Prostate gland (tissue), 2 donors: Measurements from ENCODE around the gene XCL2. TPM values are rescaled to one million over a fixed set of nuclear protein-coding genes. Genes with fewer than 3 reads are reported as not detected.

ENCODE experiments used
- DNase-seq: peaks from one replicate; pipeline ENCODE4 v3.0.0-alpha.2; 2019; ENCODE audit warnings: low spot score
- H3K27ac ChIP-seq, 2 donors: fragments of 200-600 bp; sonication (generic); 2 replicates each; pipeline ENCODE4 v1.5.1; 2017 to 2019
- H3K27me3 ChIP-seq: fragments of 200-600 bp; sonication (generic); replicated peaks from 2 replicates; pipeline ENCODE4 v1.5.1; 2019; ENCODE audit not compliant: insufficient read depth
- H3K36me3 ChIP-seq, 2 donors: fragments of 200-600 bp; sonication (generic); 1 replicate in 1 of 2; 2 replicates in 1 of 2; pipeline versions ENCODE4 v1.5.1 to v1.8.1; 2017 to 2019
- H3K4me1 ChIP-seq: fragments of 200-600 bp; sonication (generic); replicated peaks from 2 replicates; pipeline ENCODE4 v1.5.1; 2019
- H3K4me3 ChIP-seq, 2 donors: fragments of 200-600 bp; sonication (generic); 2 replicates each; pipeline ENCODE4 v1.5.1; 2017 to 2019
- H3K9me3 ChIP-seq: fragments of 200-600 bp; sonication (generic); 2 replicates; pipeline ENCODE4 v1.5.1; 2017
- POLR2A ChIP-seq: fragments of 450-650 bp; IDR thresholded peaks from one replicate; pipeline ENCODE4 v1.6.1; 2016; ENCODE audit warnings: antibody characterized with exemption, mild to moderate bottlenecking
- POLR2AphosphoS5 ChIP-seq: sonication (generic); formaldehyde crosslinking; IDR thresholded peaks from one replicate; pipeline ENCODE4 v1.6.1; 2017; ENCODE audit warnings: antibody characterized with exemption
- WGBS: methylation state at CpG from one replicate; pipeline ENCODE4 v1.1.5; 2018; 5-methylcytosine and 5-hydroxymethylcytosine counted together
- intact Hi-C: fragments of 100-400 bp; cut with DNase I; formaldehyde crosslinking; loops from one replicate; pipeline ENCODE4 v1.14.2; 2022
- total RNA-seq, 2 donors: library from RNA; depleted of rRNA; stranded (reverse); fragments of >200 nt; gene quantifications; one replicate each; pipeline ENCODE4 v1.1.0, GENCODE V29; 2016
- TF ChIP-seq, protein P1 (sequence below), 4 experiments: fragments of 200-600 bp in 2 of 4; fragments of 450-650 bp in 2 of 4; sonication (generic) in 2 of 4; IDR thresholded peaks; 1 replicate in 3 of 4; 2 replicates in 1 of 4; pipeline ENCODE4 v1.5.1; 2016 to 2019; ENCODE audit warnings: antibody characterized with exemption in 4 of 4, mild to moderate bottlenecking in 2 of 4, moderate library complexity in 2 of 4

XCL2 gene
- total RNA-seq, 2 donors from 2014 or later = not detected

GRCh38 chr1:168518201-168518689 lies 25.6 kb downstream of the XCL2 start:
- TF ChIP-seq POLR2AphosphoS5 (no peak), POLR2A (no peak)
- TF ChIP-seq, protein P1, sequence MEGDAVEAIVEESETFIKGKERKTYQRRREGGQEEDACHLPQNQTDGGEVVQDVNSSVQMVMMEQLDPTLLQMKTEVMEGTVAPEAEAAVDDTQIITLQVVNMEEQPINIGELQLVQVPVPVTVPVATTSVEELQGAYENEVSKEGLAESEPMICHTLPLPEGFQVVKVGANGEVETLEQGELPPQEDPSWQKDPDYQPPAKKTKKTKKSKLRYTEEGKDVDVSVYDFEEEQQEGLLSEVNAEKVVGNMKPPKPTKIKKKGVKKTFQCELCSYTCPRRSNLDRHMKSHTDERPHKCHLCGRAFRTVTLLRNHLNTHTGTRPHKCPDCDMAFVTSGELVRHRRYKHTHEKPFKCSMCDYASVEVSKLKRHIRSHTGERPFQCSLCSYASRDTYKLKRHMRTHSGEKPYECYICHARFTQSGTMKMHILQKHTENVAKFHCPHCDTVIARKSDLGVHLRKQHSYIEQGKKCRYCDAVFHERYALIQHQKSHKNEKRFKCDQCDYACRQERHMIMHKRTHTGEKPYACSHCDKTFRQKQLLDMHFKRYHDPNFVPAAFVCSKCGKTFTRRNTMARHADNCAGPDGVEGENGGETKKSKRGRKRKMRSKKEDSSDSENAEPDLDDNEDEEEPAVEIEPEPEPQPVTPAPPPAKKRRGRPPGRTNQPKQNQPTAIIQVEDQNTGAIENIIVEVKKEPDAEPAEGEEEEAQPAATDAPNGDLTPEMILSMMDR (IDR thresholded peaks at IDR 0.05) = no peak
- WGBS = 91% methylated on average over 4 of the region's 4 CpGs
- Histone ChIP-seq H3K4me1 (no peaks in the 10 kb centered on the region), H3K27ac (no peak overlapping the region), H3K27me3 (no peaks in the 10 kb centered on the region), H3K9me3 (no peaks in the 10 kb centered on the region), H3K4me3 (no peak overlapping the region), H3K36me3 (no peaks in the 10 kb centered on the region)
- DNase-seq = no peak
- intact Hi-C loops = no loop called here

GRCh38 chr1:168514455-168514854 lies 29.3 kb downstream of the XCL2 start:
- no peak for TF ChIP-seq POLR2A
- no peak for TF ChIP-seq POLR2AphosphoS5
- TF ChIP-seq, protein P1 (IDR thresholded peaks at IDR 0.05) = no peak
- no peak overlapping the region for H3K4me3 ChIP-seq
- H3K27me3 ChIP-seq = no peaks in the 10 kb centered on the region
- 93% methylated on average over 2 of the region's 2 CpGs for WGBS
- intact Hi-C loops = no loop called here
- no peak overlapping the region for H3K27ac ChIP-seq
- H3K4me1 ChIP-seq = no peaks in the 10 kb centered on the region
- no peak for DNase-seq
- H3K36me3 ChIP-seq = no peaks in the 10 kb centered on the region
- no peaks in the 10 kb centered on the region for H3K9me3 ChIP-seq

- Histone ChIP-seq H3K9me3 (no peaks in the 10 kb centered on the region), H3K27ac (no peak overlapping the region), H3K36me3 (no peaks in the 10 kb centered on the region), H3K4me3 (no peak overlapping the region), H3K27me3 (no peaks in the 10 kb centered on the region), H3K4me1 (no peaks in the 10 kb centered on the region)
- WGBS = 73% methylated on average over 9 of the region's 9 CpGs
- intact Hi-C loops = no loop called here
- DNase-seq = no peak
- no peak for TF ChIP-seq POLR2AphosphoS5
These were observed 30.0 kb downstream of the XCL2 start for GRCh38 chr1:168513656-168514404.

GRCh38 chr1:168512864-168513595 lies 30.8 kb downstream of the XCL2 start:
- intact Hi-C loops = no loop called here
- no peaks in the 10 kb centered on the region for H3K4me1 ChIP-seq
- 67% methylated on average over 13 of the region's 13 CpGs for WGBS
- H3K27ac ChIP-seq = no peak overlapping the region
- no peaks in the 10 kb centered on the region for H3K9me3 ChIP-seq
- no peaks in the 10 kb centered on the region for H3K36me3 ChIP-seq
- no peak for DNase-seq
- TF ChIP-seq, protein P1 (IDR thresholded peaks at IDR 0.05) = no peak
- TF ChIP-seq POLR2AphosphoS5 (no peak), POLR2A (no peak)
- no peaks in the 10 kb centered on the region for H3K27me3 ChIP-seq
- no peak overlapping the region for H3K4me3 ChIP-seq

- H3K36me3 ChIP-seq = no peaks in the 10 kb centered on the region
These were observed 33.7 kb downstream of the XCL2 start for GRCh38 chr1:168509875-168510791.

More at GRCh38 chr1:168509875-168510791, 33.7 kb downstream of the XCL2 start:
- no peak for TF ChIP-seq POLR2A
- TF ChIP-seq, protein P1 (IDR thresholded peaks at IDR 0.05) = no peak
- TF ChIP-seq POLR2AphosphoS5 = no peak
- no peaks in the 10 kb centered on the region for H3K27me3 ChIP-seq
- no peak overlapping the region for H3K4me3 ChIP-seq
- no peaks in the 10 kb centered on the region for H3K9me3 ChIP-seq
- H3K4me1 ChIP-seq = no peaks in the 10 kb centered on the region
- H3K27ac ChIP-seq = no peak overlapping the region
- intact Hi-C loops = no loop called here
- no peak for DNase-seq
- 85% methylated on average over 13 of the region's 13 CpGs for WGBS
